GM18870 (cell line): Measurements from ENCODE around the gene VPS35L.

Source experiments
- ATAC-seq: cut with Tn5 transposase; IDR thresholded peaks from one replicate; pipeline ENCODE4 v1.9.1; 2021; ENCODE audit warnings: moderate library complexity; ENCODE audit not compliant: unreplicated experiment

Gene VPS35L

DNA sequence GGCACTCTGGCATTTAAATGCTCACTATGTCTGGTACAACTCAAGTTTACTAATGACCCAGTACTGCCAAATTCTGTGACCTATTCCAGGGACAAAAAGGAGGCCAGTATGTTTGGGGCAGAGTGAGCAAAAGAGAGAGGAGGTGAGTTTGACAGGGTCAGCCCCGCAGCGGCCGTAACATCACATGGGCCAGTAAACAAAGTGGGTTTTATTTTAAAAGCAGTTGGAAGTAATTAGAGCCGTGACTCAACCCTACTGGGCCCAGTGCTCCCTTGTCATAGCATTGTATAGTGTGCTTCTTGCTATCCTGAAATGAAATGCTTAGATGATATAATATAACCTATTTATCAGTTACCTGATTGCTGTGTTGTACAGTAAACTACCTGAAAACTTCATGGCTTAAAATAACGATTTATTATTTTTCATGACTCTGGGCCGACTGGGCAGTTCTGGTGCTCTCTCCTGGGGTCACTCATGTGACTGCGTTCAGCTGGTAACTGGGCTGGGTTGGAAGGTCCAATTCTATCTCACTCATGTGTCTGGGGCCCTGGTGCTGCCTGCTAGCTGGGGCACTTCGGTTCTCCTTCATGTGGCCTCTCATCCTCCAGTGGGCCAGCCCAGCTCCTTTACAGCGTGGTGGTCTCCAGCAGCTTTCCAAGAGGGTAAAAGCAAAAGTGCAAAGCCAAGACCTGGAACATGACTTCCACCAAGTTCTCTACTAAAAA is 189.9 kb downstream of the VPS35L start:
- ATAC-seq = no peak

DNA sequence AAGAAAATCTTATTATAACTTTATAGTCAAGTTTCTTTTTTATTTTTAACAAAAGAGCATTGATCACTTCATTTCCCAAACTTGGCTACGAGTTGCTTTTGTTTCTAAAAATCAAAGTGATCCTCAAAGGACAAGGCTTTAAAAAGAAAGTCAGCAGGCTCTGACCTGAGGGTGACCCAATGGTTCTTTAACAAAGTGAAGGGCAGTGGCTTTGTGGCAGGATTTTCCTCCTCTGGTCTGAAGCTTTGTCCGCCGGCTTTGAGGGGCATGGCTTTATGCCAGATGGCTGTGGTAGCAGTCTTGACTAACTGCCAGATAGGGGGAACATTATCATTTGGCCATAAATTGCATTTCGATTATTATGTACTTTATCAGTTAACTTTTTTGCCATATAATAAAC is 191.1 kb downstream of the VPS35L start:
- ATAC-seq = no peak

DNA sequence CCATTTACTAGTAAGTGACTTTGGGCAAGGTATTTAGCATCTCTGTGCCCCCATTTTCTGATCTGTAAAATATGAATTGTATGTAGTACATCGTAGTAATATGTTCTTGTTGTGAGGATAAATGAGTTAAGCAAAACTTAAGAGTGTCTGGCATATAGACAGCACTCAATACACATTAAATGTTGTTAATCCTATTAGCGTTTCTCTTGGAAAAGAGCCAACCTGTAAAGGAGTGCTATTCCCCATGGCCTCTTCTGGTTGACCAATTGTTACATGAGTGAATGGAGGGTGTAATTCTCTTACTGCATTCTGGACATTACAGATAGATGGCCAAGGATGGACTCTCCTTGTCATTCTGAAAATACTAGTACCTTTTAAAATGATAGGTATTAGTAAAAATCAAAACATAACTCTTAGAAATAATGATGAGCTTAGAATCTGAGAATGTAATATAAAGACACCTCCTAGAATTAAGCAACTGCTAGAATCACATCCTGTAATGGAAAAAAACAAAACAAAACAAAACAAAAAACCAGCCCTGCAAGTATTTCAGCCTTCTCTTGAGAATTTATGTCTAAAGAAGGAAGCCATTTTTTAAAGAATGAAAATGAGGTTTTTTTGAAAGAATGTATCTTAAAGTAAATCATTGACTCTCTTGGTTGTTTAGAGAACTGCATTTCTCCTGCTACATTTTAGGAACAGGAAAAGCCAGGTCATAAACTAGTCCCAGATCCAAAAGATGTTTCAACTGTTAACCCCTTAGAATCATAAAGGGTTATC is 193.1 kb downstream of the VPS35L start:
- ATAC-seq = no peak

DNA sequence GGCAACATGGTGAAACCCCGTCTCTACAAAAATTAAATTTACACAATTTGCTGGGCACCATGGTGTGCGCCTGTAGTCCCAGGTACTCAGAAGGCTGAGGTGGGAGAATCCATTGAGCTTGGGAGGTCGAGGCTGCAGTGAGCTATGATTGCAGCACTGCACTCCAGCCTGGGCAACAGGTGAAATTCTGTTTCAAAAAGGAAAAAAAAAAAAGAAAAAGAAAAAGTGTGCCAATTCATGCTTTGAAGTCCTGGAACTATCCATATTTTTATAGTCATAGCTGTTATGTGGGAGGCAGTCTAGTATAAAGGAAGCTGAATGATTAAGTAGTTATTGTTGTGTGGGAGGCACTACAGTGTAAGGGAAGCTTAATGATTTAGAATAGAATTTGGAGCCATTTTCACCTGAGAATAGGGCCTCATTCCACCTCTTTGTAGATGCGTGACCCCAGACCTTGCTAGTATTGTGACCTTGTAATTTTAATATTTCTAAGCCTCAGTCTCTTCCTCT is 194.1 kb downstream of the VPS35L start:
- ATAC-seq = no peak
